SKM-1 treated with dmso at 0.1 percent for 144 hours (cell line): ENCODE results near the gene ANKH.
"Not testable (repeated sequence)": the region's sequence is repeated elsewhere in the genome, so short reads cannot be mapped to it uniquely, and the experiment has no call there.

Experiments used
- DNase-seq: peaks from one replicate; lab custom pipeline; 2025; ENCODE audit not compliant: unreplicated experiment; lab: John Stamatoyannopoulos, UW

Gene ANKH

GRCh38 chr5:14884062-14884612, 12.6 kb upstream of the ANKH start:
- DNase-seq: no peak

GRCh38 chr5:14882658-14883580, 11.3 kb upstream of the ANKH start:
- no peak for DNase-seq

- no peak for DNase-seq
These were observed 10.2 kb upstream of the ANKH start for GRCh38 chr5:14881826-14882225.

- no peak for DNase-seq
These were observed 9.1 kb upstream of the ANKH start for GRCh38 chr5:14880688-14881087.

- no peak for DNase-seq
These were observed 8.5 kb upstream of the ANKH start for GRCh38 chr5:14879937-14880589.

- no peak for DNase-seq
These were observed 7.8 kb upstream of the ANKH start for GRCh38 chr5:14879393-14879792.

GRCh38 chr5:14878192-14878591, 6.6 kb upstream of the ANKH start:
- DNase-seq: not testable (repeated sequence)

GRCh38 chr5:14876095-14876494, 4.5 kb upstream of the ANKH start:
- DNase-seq: no peak

- DNase-seq: no peak
These were observed 2.2 kb upstream of the ANKH start for GRCh38 chr5:14873790-14874189.

GRCh38 chr5:14873093-14873492, 1.5 kb upstream of the ANKH start:
- DNase-seq: no peak

GRCh38 chr5:14872070-14872989, 752 bp upstream of the ANKH start:
- DNase-seq: no peak

- DNase-seq: no peak
These were observed 1.0 kb downstream of the ANKH start for GRCh38 chr5:14870337-14871213.

GRCh38 chr5:14869668-14870164, 1.9 kb downstream of the ANKH start:
- no peak for DNase-seq

GRCh38 chr5:14869233-14869632, 2.3 kb downstream of the ANKH start:
- DNase-seq: no peak

- no peak for DNase-seq
These were observed 2.8 kb downstream of the ANKH start for GRCh38 chr5:14868771-14869170.

GRCh38 chr5:14864181-14864812, 7.3 kb downstream of the ANKH start:
- no peak for DNase-seq

- DNase-seq: no peak
These were observed 8.5 kb downstream of the ANKH start for GRCh38 chr5:14863105-14863504.

- no peak for DNase-seq
These were observed 10.3 kb downstream of the ANKH start for GRCh38 chr5:14861123-14861765.

GRCh38 chr5:14859980-14860379, 11.6 kb downstream of the ANKH start:
- no peak for DNase-seq
